IMR-90 (cell line): ENCODE measurements around the gene SLC16A4. TPM values are rescaled to one million over a fixed set of nuclear protein-coding genes. Genes with fewer than 3 reads are reported as not detected.

Experiments
- ATAC-seq: fragments of 200-7000 bp; cut with Tn5 transposase; 2 replicates; pipeline ENCODE4 v1.9.1; 2020; ENCODE audit warnings: low read depth, mild to moderate bottlenecking, moderate library complexity
- BruUV-seq: library from RNA; stranded (reverse); fragments of 400-500 nt; replicated peaks from 2 replicates; lab custom pipeline; 2021; lab: Mats Ljungman, UMichigan
- CTCF ChIA-PET: fragments of 300-600 bp; formaldehyde crosslinking; extraction: SDS; loops from one replicate; lab custom pipeline; 2021; ENCODE audit warnings: antibody characterized with exemption; lab: Yijun Ruan, JAX
- POLR2A ChIA-PET: fragments of 300-600 bp; sonication (Branson Sonifier 250); formaldehyde crosslinking; loops from one replicate; lab custom pipeline; 2022; ENCODE audit warnings: antibody characterized with exemption; ENCODE audit not compliant: unreplicated experiment; lab: Charles Lee
- DNase-seq: peaks from one replicate; pipeline ENCODE4 v3.0.0; 2013
- H2AFZ ChIP-seq: replicated peaks from 2 replicates; pipeline ENCODE3; 2013; ENCODE audit warnings: low read length, mild to moderate bottlenecking; ENCODE audit not compliant: poor library complexity
- H2AK5ac ChIP-seq: 2 replicates; pipeline ENCODE4 v1.6.1; 2013; ENCODE audit warnings: low read depth, low read length, inconsistent platforms
- H2AK9ac ChIP-seq: replicated peaks from 2 replicates; pipeline ENCODE3; 2013; ENCODE audit warnings: mild to moderate bottlenecking, low read depth, low read length, moderate library complexity; ENCODE audit not compliant: poor library complexity
- H2BK120ac ChIP-seq: 2 replicates; pipeline ENCODE4 v1.6.1; 2013; ENCODE audit warnings: low read depth, low read length, inconsistent platforms
- H2BK15ac ChIP-seq: 3 replicates; pipeline ENCODE4 v1.6.1; 2013; ENCODE audit warnings: low read depth, low read length, inconsistent platforms
- H2BK20ac ChIP-seq: 2 replicates; pipeline ENCODE4 v1.6.1; 2013; ENCODE audit warnings: low read depth, mild to moderate bottlenecking, inconsistent platforms, low read length, moderate library complexity
- H2BK5ac ChIP-seq: 2 replicates; pipeline ENCODE4 v1.6.1; 2013; ENCODE audit warnings: mild to moderate bottlenecking, low read depth, low read length, inconsistent platforms; ENCODE audit not compliant: poor library complexity, severe bottlenecking
- H3K14ac ChIP-seq: replicated peaks from 2 replicates; pipeline ENCODE4 v1.6.1; 2013; ENCODE audit warnings: low read depth, low read length, inconsistent platforms
- H3K18ac ChIP-seq: 2 replicates; pipeline ENCODE4 v1.6.1; 2013; ENCODE audit warnings: low read depth, low read length, control low read depth
- H3K23ac ChIP-seq: 2 replicates; pipeline ENCODE4 v1.6.1; 2013; ENCODE audit warnings: low read depth, low read length, inconsistent platforms
- H3K27ac ChIP-seq: 2 replicates; pipeline ENCODE4 v1.5.1; 2013; ENCODE audit warnings: mild to moderate bottlenecking, control low read depth, low read length; ENCODE audit not compliant: insufficient read depth
- H3K27me3 ChIP-seq: 2 replicates; pipeline ENCODE4 v1.6.1; 2013; ENCODE audit warnings: low read length; ENCODE audit not compliant: control insufficient read depth, insufficient read depth
- H3K36me3 ChIP-seq: 2 replicates; pipeline ENCODE4 v1.6.1; 2013; ENCODE audit warnings: low read length, mixed read lengths; ENCODE audit not compliant: control insufficient read depth, insufficient read depth
- H3K4ac ChIP-seq: 2 replicates; pipeline ENCODE4 v1.6.1; 2013; ENCODE audit warnings: low read depth, low read length, inconsistent platforms
- H3K4me1 ChIP-seq: 2 replicates; pipeline ENCODE4 v1.6.1; 2013; ENCODE audit warnings: low read length, mixed read lengths; ENCODE audit not compliant: control insufficient read depth, insufficient read depth
- H3K4me2 ChIP-seq: 2 replicates; pipeline ENCODE4 v1.6.1; 2013; ENCODE audit warnings: low read depth, mild to moderate bottlenecking, control low read depth, low read length, moderate library complexity
- H3K4me3 ChIP-seq: 2 replicates; pipeline ENCODE4 v1.5.1; 2013; ENCODE audit warnings: low read depth, mild to moderate bottlenecking, control low read depth, low read length, moderate library complexity; ENCODE audit not compliant: insufficient read depth
- H3K56ac ChIP-seq: 2 replicates; pipeline ENCODE4 v1.6.1; 2013; ENCODE audit warnings: low read length, inconsistent platforms; ENCODE audit not compliant: insufficient read depth; ENCODE audit errors: extremely low read depth
- H3K79me1 ChIP-seq, 2 experiments: 2 replicates each; pipeline ENCODE4 v1.6.1; 2013; ENCODE audit warnings: low read length in 2 of 2, inconsistent platforms in 1 of 2, low read depth in 1 of 2
- H3K9ac ChIP-seq: 2 replicates; pipeline ENCODE4 v1.6.1; 2013; ENCODE audit warnings: low read depth, low read length, control low read depth
- H3K9me1 ChIP-seq: 2 replicates; pipeline ENCODE4 v1.6.1; 2013; ENCODE audit warnings: low read length, inconsistent platforms; ENCODE audit not compliant: insufficient read depth
- H3K9me3 ChIP-seq: 2 replicates; pipeline ENCODE4 v1.6.1; 2013; ENCODE audit warnings: low read length; ENCODE audit not compliant: control insufficient read depth, insufficient read depth
- H4K20me1 ChIP-seq: 2 replicates; pipeline ENCODE4 v1.6.1; 2013; ENCODE audit warnings: low read length, inconsistent platforms; ENCODE audit not compliant: insufficient read depth
- H4K5ac ChIP-seq: 2 replicates; pipeline ENCODE4 v1.6.1; 2013; ENCODE audit warnings: mild to moderate bottlenecking, low read depth, low read length, control low read depth
- H4K8ac ChIP-seq, 2 experiments: 2 replicates each; pipeline ENCODE4 v1.6.1; 2013; ENCODE audit warnings: low read depth in 2 of 2, low read length in 2 of 2, control low read depth in 1 of 2, inconsistent platforms in 1 of 2
- H4K91ac ChIP-seq: 2 replicates; pipeline ENCODE4 v1.6.1; 2013; ENCODE audit warnings: low read depth, low read length, inconsistent platforms; ENCODE audit not compliant: insufficient read depth
- BHLHE40 ChIP-seq: fragments of 150-350 bp; IDR thresholded peaks from 2 replicates; pipeline ENCODE4 v1.6.1; 2016; ENCODE audit warnings: mild to moderate bottlenecking, low read depth, low read length
- CEBPB ChIP-seq: IDR thresholded peaks from 2 replicates; pipeline ENCODE4 v1.6.1; 2012; ENCODE audit warnings: low read depth, low read length, improper control_type of control experiment
- CHD1 ChIP-seq: IDR thresholded peaks from 2 replicates; pipeline ENCODE4 v1.6.1; 2012; ENCODE audit warnings: low read depth, low read length, improper control_type of control experiment
- FOS ChIP-seq: fragments of 150-350 bp; IDR thresholded peaks from 2 replicates; pipeline ENCODE4 v1.6.1; 2016; ENCODE audit warnings: low read depth, low read length
- MAZ ChIP-seq: IDR thresholded peaks from 2 replicates; pipeline ENCODE4 v1.6.1; 2012; ENCODE audit warnings: low read depth, mild to moderate bottlenecking, low read length, improper control_type of control experiment, moderate library complexity, borderline replicate concordance
- MXI1 ChIP-seq: IDR thresholded peaks from 2 replicates; pipeline ENCODE4 v1.6.1; 2012; ENCODE audit warnings: low read depth, mild to moderate bottlenecking, low read length, moderate library complexity, borderline replicate concordance
- NFE2L2 ChIP-seq: fragments of 150-350 bp; IDR thresholded peaks from 2 replicates; pipeline ENCODE4 v1.6.1; 2016; ENCODE audit warnings: low read depth, mild to moderate bottlenecking, low read length
- RFX5 ChIP-seq: IDR thresholded peaks from 2 replicates; pipeline ENCODE4 v1.8.0; 2012; ENCODE audit warnings: low read depth, mild to moderate bottlenecking, low read length, moderate library complexity
- SMC3 ChIP-seq: fragments of 150-350 bp; IDR thresholded peaks from 2 replicates; pipeline ENCODE4 v1.6.1; 2016; ENCODE audit warnings: low read depth, mild to moderate bottlenecking, antibody characterized with exemption, low read length, moderate library complexity
- WGBS, 2 experiments: methylation state at CpG; one replicate each; pipeline versions ENCODE4 v1.1.5 to v1.1.7; 2013; ENCODE audit warnings: missing lambda C conversion rate in 2 of 2; ENCODE audit not compliant: insufficient read length in 1 of 2; ENCODE audit errors: extremely low coverage in 2 of 2; 5-methylcytosine and 5-hydroxymethylcytosine counted together
- dilution Hi-C: fragments of 300-500 bp; cut with HindIII; formaldehyde crosslinking; loops from one replicate; pipeline ENCODE4 v1.14.3; 2018; ENCODE audit warnings: low sequenced_read_pairs; ENCODE audit not compliant: unreplicated experiment
- in situ Hi-C: fragments of 300-500 bp; cut with MboI; formaldehyde crosslinking; loops from 3 replicates; pipeline ENCODE4 v1.14.3; 2019; ENCODE audit warnings: low sequenced_read_pairs, inconsistent platforms, mixed read lengths
- intact Hi-C: fragments of 100-400 bp; cut with micrococcal nuclease; formaldehyde crosslinking; loops from 2 replicates; pipeline ENCODE4 v1.10.0; 2022
- polyA plus RNA-seq, 3 experiments: library from polyadenylated mRNA; depleted of rRNA; stranded (reverse); fragments of >200 nt; gene quantifications; 2 replicates each; pipeline ENCODE4 v1.2.3, GENCODE V29; 2012; ENCODE audit warnings: low replicate concordance in 1 of 3
- total RNA-seq: library from RNA; depleted of rRNA; stranded (reverse); fragments of >200 nt; gene quantifications from 2 replicates; pipeline ENCODE4 v1.2.3, GENCODE V29; 2012
- TF ChIP-seq, protein P1 (sequence below): conservative IDR thresholded peaks from 2 replicates; pipeline ENCODE4 v1.5.1; 2012; ENCODE audit warnings: mild to moderate bottlenecking, low read depth, low read length, improper control_type of control experiment

The SLC16A4 gene
- total and polyA plus RNA-seq, 2 of the 4 experiments (the other 2 are of a cell fraction) = 27.7 to 65.2 TPM

GRCh38 chr1:110426854-110427253, 36.0 kb upstream of the SLC16A4 start:
- Histone ChIP-seq H4K8ac (no peak overlapping the region), H3K4me3 (no peak overlapping the region), H3K4me1 (no peaks in the 10 kb centered on the region), H3K36me3 (no peaks in the 10 kb centered on the region), H3K9ac (no peak overlapping the region), H3K9me3 (no peaks in the 10 kb centered on the region), H3K56ac (no peak overlapping the region), H4K5ac (no peak overlapping the region), H2AK5ac (no peak overlapping the region), H4K20me1 (no peaks in the 10 kb centered on the region), H3K79me1 (no peaks in the 10 kb centered on the region), H2BK15ac (no peak overlapping the region), H2BK120ac (no peak overlapping the region), H3K14ac (no peak overlapping the region), H3K18ac (no peak overlapping the region), H2BK20ac (no peak overlapping the region), H3K27me3 (peaks cover 41% of the 10 kb centered on the region), H2AK9ac (no peak overlapping the region), H2BK5ac (no peak overlapping the region), H3K9me1 (no peaks in the 10 kb centered on the region), H3K4ac (no peak overlapping the region), H3K27ac (no peak overlapping the region), H3K23ac (no peak overlapping the region), H2AFZ (no peak overlapping the region), H3K4me2 (no peak overlapping the region), H4K91ac (no peak overlapping the region)
- ATAC-seq (no peak), DNase-seq (no peak)
- WGBS, 2 experiments = no CpG with 5 or more reads among the region's 4 CpGs
- TF ChIP-seq RFX5 (no peak), MAZ (no peak), FOS (no peak), CEBPB (no peak), MXI1 (no peak), CHD1 (no peak), NFE2L2 (no peak), BHLHE40 (no peak), SMC3 (no peak)
- TF ChIP-seq, protein P1, sequence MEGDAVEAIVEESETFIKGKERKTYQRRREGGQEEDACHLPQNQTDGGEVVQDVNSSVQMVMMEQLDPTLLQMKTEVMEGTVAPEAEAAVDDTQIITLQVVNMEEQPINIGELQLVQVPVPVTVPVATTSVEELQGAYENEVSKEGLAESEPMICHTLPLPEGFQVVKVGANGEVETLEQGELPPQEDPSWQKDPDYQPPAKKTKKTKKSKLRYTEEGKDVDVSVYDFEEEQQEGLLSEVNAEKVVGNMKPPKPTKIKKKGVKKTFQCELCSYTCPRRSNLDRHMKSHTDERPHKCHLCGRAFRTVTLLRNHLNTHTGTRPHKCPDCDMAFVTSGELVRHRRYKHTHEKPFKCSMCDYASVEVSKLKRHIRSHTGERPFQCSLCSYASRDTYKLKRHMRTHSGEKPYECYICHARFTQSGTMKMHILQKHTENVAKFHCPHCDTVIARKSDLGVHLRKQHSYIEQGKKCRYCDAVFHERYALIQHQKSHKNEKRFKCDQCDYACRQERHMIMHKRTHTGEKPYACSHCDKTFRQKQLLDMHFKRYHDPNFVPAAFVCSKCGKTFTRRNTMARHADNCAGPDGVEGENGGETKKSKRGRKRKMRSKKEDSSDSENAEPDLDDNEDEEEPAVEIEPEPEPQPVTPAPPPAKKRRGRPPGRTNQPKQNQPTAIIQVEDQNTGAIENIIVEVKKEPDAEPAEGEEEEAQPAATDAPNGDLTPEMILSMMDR = no peak
- BruUV-seq = no TSS peak
- ChIA-PET CTCF (interaction anchor here (1.4 kb wide), 1 partner anchor 69 kb away, joined by 4 read pairs; no protein-coding TSS in a partner anchor), POLR2A (interaction anchor here (0.5 kb wide), 1 partner anchor 22 kb away, joined by 3 read pairs; no protein-coding TSS in a partner anchor)
- dilution Hi-C loops (no loop called here), intact Hi-C loops (no loop called here), in situ Hi-C loops (no loop called here)
